ENCODE measurements around the gene TKFC.

TKFC gene

DNA sequence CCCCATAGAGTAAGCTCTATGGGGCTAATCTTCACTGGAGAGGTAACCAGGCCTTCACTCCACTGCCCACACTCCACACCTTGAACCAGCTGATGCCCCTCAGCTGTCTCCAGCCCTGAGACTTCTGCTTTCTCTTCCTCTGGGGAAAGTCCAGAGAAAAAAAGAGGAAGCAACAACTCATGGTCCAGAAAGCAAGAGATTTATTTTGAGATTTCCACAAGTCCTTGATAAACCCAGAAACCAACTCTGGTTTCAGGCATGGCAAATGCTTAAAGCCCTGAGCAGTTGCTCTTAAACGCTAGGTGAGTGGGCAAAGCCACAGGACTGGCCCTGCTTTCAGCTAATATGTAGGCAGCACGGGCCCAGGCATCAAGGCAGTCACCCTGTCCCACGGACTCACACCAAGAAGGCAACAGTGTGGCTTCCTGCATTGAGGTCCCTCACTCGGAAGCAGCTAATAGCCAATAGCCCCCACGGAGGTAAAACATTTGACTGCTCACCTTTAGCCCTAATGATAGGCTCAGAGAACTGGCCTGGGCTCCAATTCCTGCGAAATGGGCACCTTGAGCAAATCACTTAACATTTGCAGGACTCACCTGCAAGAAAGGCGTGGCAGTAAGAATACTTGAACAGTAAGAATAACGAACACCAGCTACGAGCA is 24.3 kb downstream of the TKFC start:
- Histone ChIP-seq H3K9me3 (ENCODE audit: low read length) (no peaks in the 10 kb centered on the region), H3K27me3 (ENCODE audit: insufficient read depth, low read length) (no peaks in the 10 kb centered on the region), H3K36me3 (ENCODE audit: insufficient read depth, low read length) (no peaks in the 10 kb centered on the region), H3K4me1 (ENCODE audit: insufficient read depth, low read length) (peaks cover 5% of the 10 kb centered on the region), H2AFZ (ENCODE audit: low read depth, low read length) (no peak overlapping the region), H3K4me3 (ENCODE audit: low read length) (no peak overlapping the region)

DNA sequence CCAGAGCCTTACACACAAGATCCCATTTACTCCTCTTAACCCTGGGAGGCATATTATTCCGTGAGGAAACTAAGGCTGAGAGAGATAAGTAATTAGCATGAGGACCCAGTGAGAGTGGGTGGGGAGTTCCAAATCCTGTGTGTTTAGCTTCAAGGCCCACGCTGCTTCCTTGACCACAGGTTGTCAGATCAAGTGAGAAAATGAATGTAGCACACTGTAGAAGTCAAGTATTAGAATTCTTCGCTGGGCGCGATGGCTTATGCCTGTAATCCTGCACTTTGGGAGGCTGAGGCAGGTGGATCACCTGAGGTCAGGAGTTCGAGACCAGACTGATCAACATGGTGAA is 24.8 kb downstream of the TKFC start:
- Histone ChIP-seq H2AFZ (ENCODE audit: low read depth, low read length) (no peak overlapping the region), H3K4me3 (ENCODE audit: low read length) (no peak overlapping the region), H3K36me3 (ENCODE audit: insufficient read depth, low read length) (no peaks in the 10 kb centered on the region), H3K4me1 (ENCODE audit: insufficient read depth, low read length) (peaks cover 5% of the 10 kb centered on the region), H3K9me3 (ENCODE audit: low read length) (no peaks in the 10 kb centered on the region), H3K27me3 (ENCODE audit: insufficient read depth, low read length) (no peaks in the 10 kb centered on the region)

DNA sequence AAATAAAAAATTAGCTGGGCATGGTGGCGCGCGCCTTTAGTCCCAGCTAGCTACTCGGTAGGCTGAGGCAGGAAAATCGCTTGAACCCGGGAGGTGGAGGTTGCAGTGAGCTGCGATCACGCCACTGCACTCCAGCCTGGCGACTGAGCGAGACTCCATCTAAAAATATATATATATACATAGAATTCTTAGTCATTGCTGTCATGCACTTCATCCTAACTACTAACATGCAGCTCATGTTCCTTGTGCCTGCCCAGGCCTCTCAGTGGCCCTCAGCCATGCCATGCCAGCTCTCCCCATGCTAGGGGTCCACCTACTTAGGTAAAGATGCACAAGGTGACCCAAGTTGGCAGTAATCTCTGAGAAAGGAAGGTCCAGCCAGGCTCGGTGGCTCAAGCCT is 25.5 kb downstream of the TKFC start:
- Histone ChIP-seq H3K36me3 (ENCODE audit: insufficient read depth, low read length) (peaks cover 2% of the 10 kb centered on the region), H3K4me1 (ENCODE audit: insufficient read depth, low read length) (peaks cover 11% of the 10 kb centered on the region), H3K9me3 (ENCODE audit: low read length) (no peaks in the 10 kb centered on the region)

DNA sequence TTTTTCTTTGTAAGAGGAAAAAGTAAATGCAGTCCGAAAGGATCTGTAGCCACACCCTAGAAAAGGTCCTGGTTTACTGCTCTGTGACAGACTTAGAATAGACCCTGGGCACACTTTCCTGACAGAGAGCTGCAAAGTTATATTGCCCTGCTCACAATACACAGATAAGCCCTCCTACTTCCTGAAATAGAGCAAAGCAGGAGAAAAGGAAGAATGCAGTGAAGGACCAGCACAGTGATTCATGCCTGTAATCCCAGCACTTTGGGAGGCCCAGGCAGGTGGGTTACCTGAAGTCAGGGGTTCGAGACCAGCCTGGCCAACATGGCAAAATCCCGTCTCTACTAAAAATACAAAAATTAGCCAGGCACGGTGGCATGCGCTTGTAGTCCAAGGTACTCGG is 26.5 kb downstream of the TKFC start:
- Histone ChIP-seq H3K4me3 (ENCODE audit: low read length) (no peak overlapping the region), H2AFZ (ENCODE audit: low read depth, low read length) (no peak overlapping the region), H3K4me1 (ENCODE audit: insufficient read depth, low read length) (peaks cover 11% of the 10 kb centered on the region), H3K9me3 (ENCODE audit: low read length) (no peaks in the 10 kb centered on the region), H3K36me3 (ENCODE audit: insufficient read depth, low read length) (peaks cover 12% of the 10 kb centered on the region), H3K27me3 (ENCODE audit: insufficient read depth, low read length) (no peaks in the 10 kb centered on the region)

More for the DNA sequence above, 25.5 kb downstream of the TKFC start:
- H3K4me3 ChIP-seq (ENCODE audit: low read length): no peak overlapping the region
- no peaks in the 10 kb centered on the region for H3K27me3 ChIP-seq (ENCODE audit: insufficient read depth, low read length)
- no peak overlapping the region for H2AFZ ChIP-seq (ENCODE audit: low read depth, low read length)

DNA sequence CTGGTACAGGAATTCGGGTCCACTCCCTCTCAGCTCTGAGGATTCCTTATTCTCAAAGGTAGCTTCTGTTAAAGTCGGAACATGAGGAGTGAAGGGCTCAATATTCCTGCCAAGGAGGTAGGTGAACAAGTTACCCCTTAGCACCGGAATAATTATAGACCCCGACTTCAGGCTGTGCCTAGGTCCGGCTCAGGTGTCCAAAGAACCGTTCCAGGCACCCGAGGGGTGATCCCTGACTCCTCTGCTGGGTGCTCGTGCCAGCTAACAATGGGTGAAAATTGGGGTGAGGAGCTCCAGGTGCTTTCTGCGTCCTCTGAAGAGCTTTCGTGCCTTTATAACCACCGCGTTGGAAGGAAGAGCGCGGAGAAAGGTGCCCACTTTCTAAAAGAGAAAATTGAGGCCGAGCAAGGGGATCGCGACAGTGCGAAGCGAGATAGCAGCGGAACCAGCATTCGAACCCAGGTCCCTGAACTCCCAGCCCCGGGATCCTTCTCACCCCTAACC is 28.3 kb downstream of the TKFC start:
- peaks cover 11% of the 10 kb centered on the region for H3K4me1 ChIP-seq (ENCODE audit: insufficient read depth, low read length)
- peak overlapping the region; percentile 29 for H2AFZ ChIP-seq (ENCODE audit: low read depth, low read length)
- peaks cover 24% of the 10 kb centered on the region for H3K36me3 ChIP-seq (ENCODE audit: insufficient read depth, low read length)
- peak overlapping the region; percentile 87 for H3K4me3 ChIP-seq (ENCODE audit: low read length)
- H3K27me3 ChIP-seq (ENCODE audit: insufficient read depth, low read length): no peaks in the 10 kb centered on the region
- H3K9me3 ChIP-seq (ENCODE audit: low read length): no peaks in the 10 kb centered on the region

DNA sequence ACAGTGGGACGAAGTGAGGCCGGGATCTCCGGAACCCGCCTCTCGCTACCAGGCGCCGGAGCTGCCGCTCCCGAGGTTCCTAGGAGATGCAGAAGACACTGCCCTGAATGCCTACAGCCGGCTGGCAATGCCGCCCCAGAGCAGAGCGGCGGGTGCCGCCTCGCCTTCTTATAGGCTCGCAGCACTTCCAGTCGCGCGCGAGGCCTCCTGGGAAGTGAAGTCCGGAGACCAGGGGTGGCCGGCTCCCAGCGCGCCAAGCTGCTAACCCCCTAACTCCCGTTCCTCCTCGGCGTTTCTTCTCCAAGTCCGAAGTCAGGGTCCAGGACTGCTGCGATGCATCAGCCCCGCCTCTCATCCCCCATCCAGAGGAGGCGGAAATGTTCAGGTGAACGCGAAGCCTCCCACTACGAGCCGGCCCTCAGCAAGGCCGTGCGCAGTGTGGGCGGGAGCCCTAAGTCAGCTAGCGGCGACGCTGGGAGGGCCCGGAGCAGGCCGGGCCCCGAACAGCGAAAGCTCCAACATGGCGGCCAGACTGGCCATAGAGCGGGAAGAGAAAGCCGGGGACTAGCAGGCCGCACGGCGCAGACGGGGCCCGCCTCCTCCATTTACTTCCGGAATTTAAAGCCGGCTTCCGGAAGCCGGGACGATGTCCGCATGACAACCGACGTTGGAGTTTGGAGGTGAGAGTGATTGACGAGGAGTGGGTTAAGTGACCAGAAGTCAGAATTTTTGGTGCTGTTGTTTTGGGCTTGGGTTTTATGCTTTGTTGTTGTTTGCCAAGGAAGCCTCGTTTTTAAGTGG is 28.9 kb downstream of the TKFC start, which contains the start of the genes CYB561A3 and TMEM138:
Gene CYB561A3, minus strand, starts transcription at position 142 of the 801 bp plus-strand sequence. CDS start 5,169 bp downstream, outside the sequence.
Gene TMEM138, plus strand, starts transcription at position 634 of the 801 bp plus-strand sequence. CDS start 2,017 bp downstream, outside the sequence.
- Histone ChIP-seq H3K4me3 (ENCODE audit: low read length) (peak within 1 kb of the TSS; percentile 87), H3K27me3 (ENCODE audit: insufficient read depth, low read length) (no peaks in the 10 kb centered on the region), H3K4me1 (ENCODE audit: insufficient read depth, low read length) (peaks cover 11% of the 10 kb centered on the region)

DNA sequence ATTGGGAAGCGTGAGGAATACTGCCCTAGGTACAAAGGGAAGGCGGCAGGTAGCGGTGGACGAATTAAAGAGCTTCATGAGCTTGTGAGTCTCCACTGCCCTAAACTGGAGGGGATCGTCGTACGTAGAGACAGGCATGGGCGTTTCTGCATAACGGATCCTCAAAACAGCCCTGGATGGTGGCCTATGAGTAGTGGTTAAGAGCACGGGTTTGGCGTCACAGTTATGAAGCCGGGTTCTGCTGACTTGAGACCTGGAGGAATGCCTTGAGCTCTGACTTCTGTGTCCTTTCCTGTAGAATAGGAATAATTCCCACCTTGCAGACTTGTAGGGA is 29.5 kb downstream of the TKFC start:
- H3K27me3 ChIP-seq (ENCODE audit: insufficient read depth, low read length): no peaks in the 10 kb centered on the region
- H3K4me3 ChIP-seq (ENCODE audit: low read length): peak overlapping the region; percentile 87
- H3K36me3 ChIP-seq (ENCODE audit: insufficient read depth, low read length): peaks cover 36% of the 10 kb centered on the region
- H3K9me3 ChIP-seq (ENCODE audit: low read length): no peaks in the 10 kb centered on the region
- peak overlapping the region; percentile 29 for H2AFZ ChIP-seq (ENCODE audit: low read depth, low read length)
- H3K4me1 ChIP-seq (ENCODE audit: insufficient read depth, low read length): peaks cover 11% of the 10 kb centered on the region

More for the DNA sequence above, 28.9 kb downstream of the TKFC start, which contains the start of the genes CYB561A3 and TMEM138:
- H3K36me3 ChIP-seq (ENCODE audit: insufficient read depth, low read length): peaks cover 31% of the 10 kb centered on the region
- H2AFZ ChIP-seq (ENCODE audit: low read depth, low read length): peak within 1 kb of the TSS; percentile 29
- no peaks in the 10 kb centered on the region for H3K9me3 ChIP-seq (ENCODE audit: low read length)

DNA sequence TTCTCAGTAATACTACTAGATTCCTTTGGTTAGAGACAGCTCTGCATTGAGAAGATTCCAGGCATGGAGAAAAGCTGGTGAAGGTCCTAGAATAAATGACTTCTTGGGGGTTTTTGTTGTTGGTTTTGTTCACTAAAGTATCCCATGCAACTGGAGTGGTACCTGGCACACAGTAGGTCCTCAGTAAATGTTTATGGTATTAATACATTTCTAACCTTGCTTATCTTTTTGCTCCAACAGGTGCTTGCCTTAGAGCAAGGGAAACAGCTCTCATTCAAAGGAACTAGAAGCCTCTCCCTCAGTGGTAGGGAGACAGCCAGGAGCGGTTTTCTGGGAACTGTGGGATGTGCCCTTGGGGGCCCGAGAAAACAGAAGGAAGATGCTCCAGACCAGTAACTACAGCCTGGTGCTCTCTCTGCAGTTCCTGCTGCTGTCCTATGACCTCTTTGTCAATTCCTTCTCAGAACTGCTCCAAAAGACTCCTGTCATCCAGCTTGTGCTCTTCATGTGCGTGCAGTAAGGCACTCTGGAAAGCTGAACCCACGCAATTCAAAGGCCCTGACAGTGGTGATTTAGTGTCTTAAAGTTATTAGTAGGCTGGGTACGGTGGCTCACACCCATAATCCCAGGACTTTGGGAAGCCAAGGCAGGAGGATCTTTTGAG is 31.1 kb downstream of the TKFC start:
- Histone ChIP-seq H3K36me3 (ENCODE audit: insufficient read depth, low read length) (peaks cover 51% of the 10 kb centered on the region), H3K27me3 (ENCODE audit: insufficient read depth, low read length) (no peaks in the 10 kb centered on the region), H2AFZ (ENCODE audit: low read depth, low read length) (no peak overlapping the region), H3K4me1 (ENCODE audit: insufficient read depth, low read length) (peaks cover 11% of the 10 kb centered on the region), H3K9me3 (ENCODE audit: low read length) (no peaks in the 10 kb centered on the region), H3K4me3 (ENCODE audit: low read length) (peak overlapping the region; percentile 87)

DNA sequence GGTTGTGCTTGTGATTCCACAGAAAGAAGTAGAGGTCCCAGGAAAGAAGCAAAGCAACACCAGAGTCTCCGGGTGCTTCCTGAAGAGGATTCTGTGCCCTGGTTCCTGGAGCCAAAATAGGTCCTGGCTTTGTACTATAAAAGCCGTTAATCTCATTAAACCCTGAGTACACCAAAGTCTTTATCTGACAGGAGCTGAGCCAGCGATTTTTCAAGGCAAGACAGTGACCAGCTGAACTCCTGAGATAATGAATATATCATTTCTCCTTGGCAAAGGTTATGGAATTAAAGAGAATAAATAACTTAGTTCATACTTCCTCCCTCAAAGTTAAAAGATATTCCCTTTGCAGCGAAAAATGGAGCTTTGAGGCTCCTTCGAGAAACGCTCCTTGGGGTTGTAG is 34.4 kb downstream of the TKFC start:
- Histone ChIP-seq H3K36me3 (ENCODE audit: insufficient read depth, low read length) (peaks cover 75% of the 10 kb centered on the region), H3K9me3 (ENCODE audit: low read length) (peaks cover 6% of the 10 kb centered on the region), H3K27me3 (ENCODE audit: insufficient read depth, low read length) (no peaks in the 10 kb centered on the region), H3K4me1 (ENCODE audit: insufficient read depth, low read length) (peaks cover 6% of the 10 kb centered on the region), H3K4me3 (ENCODE audit: low read length) (no peak overlapping the region), H2AFZ (ENCODE audit: low read depth, low read length) (no peak overlapping the region)

DNA sequence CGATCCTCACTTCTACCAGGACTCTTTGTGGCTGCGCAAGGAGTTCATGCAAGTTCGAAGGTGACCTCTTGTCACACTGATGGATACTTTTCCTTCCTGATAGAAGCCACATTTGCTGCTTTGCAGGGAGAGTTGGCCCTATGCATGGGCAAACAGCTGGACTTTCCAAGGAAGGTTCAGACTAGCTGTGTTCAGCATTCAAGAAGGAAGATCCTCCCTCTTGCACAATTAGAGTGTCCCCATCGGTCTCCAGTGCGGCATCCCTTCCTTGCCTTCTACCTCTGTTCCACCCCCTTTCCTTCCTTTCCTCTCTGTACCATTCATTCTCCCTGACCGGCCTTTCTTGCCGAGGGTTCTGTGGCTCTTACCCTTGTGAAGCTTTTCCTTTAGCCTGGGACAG is 35.6 kb downstream of the TKFC start:
- Histone ChIP-seq H2AFZ (ENCODE audit: low read depth, low read length) (no peak overlapping the region), H3K4me1 (ENCODE audit: insufficient read depth, low read length) (no peaks in the 10 kb centered on the region), H3K27me3 (ENCODE audit: insufficient read depth, low read length) (no peaks in the 10 kb centered on the region), H3K9me3 (ENCODE audit: low read length) (peaks cover 12% of the 10 kb centered on the region), H3K4me3 (ENCODE audit: low read length) (no peak overlapping the region), H3K36me3 (ENCODE audit: insufficient read depth, low read length) (peaks cover 77% of the 10 kb centered on the region)

DNA sequence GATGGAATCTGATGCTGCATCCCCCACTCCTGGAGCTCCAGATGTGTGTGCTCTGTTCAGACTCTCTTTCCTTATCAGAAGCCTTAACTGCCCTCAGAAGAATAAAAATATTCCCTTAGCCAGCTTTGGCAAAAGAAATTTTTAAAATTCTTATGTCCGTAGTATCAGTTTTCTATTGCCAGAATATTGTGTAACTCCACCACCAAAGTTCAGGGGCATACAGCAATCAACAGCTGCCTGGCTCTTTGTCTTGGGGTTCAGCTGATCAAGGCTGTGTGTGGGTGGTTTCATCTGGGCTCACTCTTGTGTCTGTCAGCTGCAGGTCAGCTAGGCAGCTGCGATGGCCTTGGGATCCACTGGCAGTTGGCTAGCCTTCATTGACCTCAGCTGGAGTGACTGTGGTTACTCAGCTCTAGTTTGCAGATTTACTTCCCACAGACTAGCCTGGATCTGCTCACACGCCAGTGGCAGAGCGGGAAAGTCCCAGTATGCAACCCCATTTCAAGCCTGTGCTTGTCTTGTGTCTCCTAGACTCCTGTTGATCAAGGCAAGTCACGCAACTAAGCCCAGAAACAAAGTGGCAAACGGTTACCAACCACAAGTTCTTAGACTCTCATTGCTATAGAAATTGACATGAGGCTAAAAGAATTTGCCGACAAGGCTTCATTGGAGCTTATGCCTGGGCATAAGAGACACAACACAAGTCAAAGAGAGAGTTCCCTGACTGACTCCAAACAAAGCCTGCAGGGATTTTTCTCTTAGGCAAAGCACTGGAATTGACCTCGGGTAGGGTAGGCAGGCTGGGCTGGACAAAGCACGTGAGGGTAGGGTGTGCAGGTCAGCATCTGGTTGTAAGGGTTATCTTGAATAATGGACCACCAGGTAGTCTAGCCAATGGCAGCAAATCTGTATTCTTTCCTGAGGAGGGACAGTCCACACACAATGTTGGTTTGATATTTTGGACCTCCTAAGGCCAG is 36.6 kb downstream of the TKFC start:
- Histone ChIP-seq H3K4me3 (ENCODE audit: low read length) (no peak overlapping the region), H3K4me1 (ENCODE audit: insufficient read depth, low read length) (no peaks in the 10 kb centered on the region), H2AFZ (ENCODE audit: low read depth, low read length) (no peak overlapping the region), H3K36me3 (ENCODE audit: insufficient read depth, low read length) (peaks cover 72% of the 10 kb centered on the region), H3K9me3 (ENCODE audit: low read length) (peaks cover 12% of the 10 kb centered on the region), H3K27me3 (ENCODE audit: insufficient read depth, low read length) (no peaks in the 10 kb centered on the region)

DNA sequence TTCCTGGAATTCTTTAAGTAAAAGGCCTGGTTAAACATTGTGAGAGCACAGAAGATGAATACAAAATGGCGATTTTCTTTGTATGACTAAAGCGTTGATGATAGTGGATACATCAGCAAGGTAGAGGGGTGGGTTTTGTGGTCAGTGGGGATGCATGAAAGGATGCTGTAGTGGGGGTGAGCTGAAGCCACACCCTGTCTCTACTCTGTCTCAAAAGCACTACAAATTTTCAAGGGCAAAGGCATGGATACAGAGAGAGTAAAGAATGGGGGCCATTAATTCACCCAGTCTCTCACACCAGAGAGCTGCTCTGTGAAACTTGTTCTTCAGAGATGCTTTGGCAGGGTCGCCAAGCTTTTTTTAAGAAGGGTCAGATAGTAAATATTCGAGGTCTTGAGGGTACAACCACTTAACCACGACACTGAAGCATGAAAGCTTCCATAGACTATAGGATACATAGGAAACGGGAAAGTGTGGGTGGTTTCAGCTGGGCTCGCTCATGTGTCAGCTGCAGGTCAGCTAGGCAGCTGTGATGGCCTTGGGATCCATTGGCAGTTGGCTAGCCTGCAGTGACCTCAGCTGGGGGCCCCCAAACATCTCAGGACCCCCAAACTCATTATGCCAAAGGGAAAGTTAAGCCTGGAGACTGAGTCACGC is 37.4 kb downstream of the TKFC start:
- Histone ChIP-seq H2AFZ (ENCODE audit: low read depth, low read length) (no peak overlapping the region), H3K9me3 (ENCODE audit: low read length) (peaks cover 12% of the 10 kb centered on the region), H3K4me3 (ENCODE audit: low read length) (no peak overlapping the region), H3K27me3 (ENCODE audit: insufficient read depth, low read length) (no peaks in the 10 kb centered on the region), H3K4me1 (ENCODE audit: insufficient read depth, low read length) (no peaks in the 10 kb centered on the region), H3K36me3 (ENCODE audit: insufficient read depth, low read length) (peaks cover 75% of the 10 kb centered on the region)
